WTC11 (cell line): ENCODE data around the gene C9orf50. TPM values are rescaled to one million over a fixed set of nuclear protein-coding genes. Genes with fewer than 3 reads are reported as not detected.

Experiments
- ATAC-seq: fragments of 200-7000 bp; cut with Tn5 transposase; 2 replicates; pipeline ENCODE4 v1.10.0; 2021; ENCODE audit warnings: mild to moderate bottlenecking, moderate library complexity
- CTCF ChIA-PET: fragments of 300-600 bp; sonication (Branson Sonifier 250); formaldehyde crosslinking; loops from one replicate; lab custom pipeline; 2021; ENCODE audit warnings: antibody characterized with exemption; lab: Charles Lee
- POLR2A ChIA-PET: fragments of 350-600 bp; sonication (Branson Sonifier 250); formaldehyde crosslinking; loops from one replicate; lab custom pipeline; 2021; ENCODE audit warnings: antibody characterized with exemption; lab: Charles Lee
- DNase-seq: peaks from one replicate; pipeline ENCODE4 v3.0.0; 2021; ENCODE audit warnings: low spot score
- H3K27ac Mint-ChIP-seq: 2 replicates; pipeline ENCODE4 v1.8.0; 2021; ENCODE audit warnings: mixed read lengths
- H3K27me3 Mint-ChIP-seq: 2 replicates; pipeline ENCODE4 v1.8.0; 2021; ENCODE audit warnings: low read depth, mild to moderate bottlenecking, moderate library complexity, mixed read lengths
- H3K36me3 Mint-ChIP-seq: 2 replicates; pipeline ENCODE4 v1.8.0; 2021; ENCODE audit warnings: mixed read lengths
- H3K4me1 Mint-ChIP-seq: 2 replicates; pipeline ENCODE4 v1.8.0; 2022; ENCODE audit warnings: mixed read lengths
- H3K4me3 Mint-ChIP-seq: 2 replicates; pipeline ENCODE4 v1.8.0; 2021; ENCODE audit warnings: mild to moderate bottlenecking, moderate library complexity, mixed read lengths
- H3K9me3 Mint-ChIP-seq: 2 replicates; pipeline ENCODE4 v1.8.0; 2021; ENCODE audit warnings: mixed read lengths
- ATF1 ChIP-seq: sonication (generic); formaldehyde crosslinking; IDR thresholded peaks from 2 replicates; pipeline ENCODE4 v1.8.1; 2023; ENCODE audit warnings: mild to moderate bottlenecking, moderate library complexity, missing genetic modification reagents
- CBFB ChIP-seq: sonication (generic); formaldehyde crosslinking; IDR thresholded peaks from 2 replicates; pipeline ENCODE4 v1.8.1; 2022; ENCODE audit warnings: mild to moderate bottlenecking, low read depth, missing genetic modification reagents
- CREB1 ChIP-seq: sonication (generic); formaldehyde crosslinking; IDR thresholded peaks from 2 replicates; pipeline ENCODE4 v1.8.0; 2023; ENCODE audit warnings: mild to moderate bottlenecking, missing genetic modification reagents
- E2F1 ChIP-seq: sonication (generic); formaldehyde crosslinking; IDR thresholded peaks from 2 replicates; pipeline ENCODE4 v1.8.0; 2022; ENCODE audit warnings: mild to moderate bottlenecking, missing genetic modification reagents
- FOXJ3 ChIP-seq: sonication (generic); formaldehyde crosslinking; IDR thresholded peaks from 2 replicates; pipeline ENCODE4 v1.9.0; 2021; ENCODE audit warnings: missing genetic modification reagents, mild to moderate bottlenecking, borderline replicate concordance
- GABPB1 ChIP-seq: sonication (generic); formaldehyde crosslinking; IDR thresholded peaks from 2 replicates; pipeline ENCODE4 v1.8.1; 2023; ENCODE audit warnings: mild to moderate bottlenecking, missing genetic modification reagents
- GRHL2 ChIP-seq: fragments of 250-450 bp; sonication (Bioruptor Pico); IDR thresholded peaks from 2 replicates; pipeline ENCODE4 v1.8.0; 2022; ENCODE audit warnings: mild to moderate bottlenecking, moderate library complexity; ENCODE audit not compliant: insufficient replicate concordance, severe bottlenecking
- IRF2 ChIP-seq: sonication (generic); formaldehyde crosslinking; IDR thresholded peaks from 2 replicates; pipeline ENCODE4 v1.8.0; 2022; ENCODE audit warnings: low read depth, missing genetic modification reagents, borderline replicate concordance
- JAZF1 ChIP-seq: fragments of 250-450 bp; sonication (Bioruptor Pico); IDR thresholded peaks from 2 replicates; pipeline ENCODE4 v1.9.0; 2021; ENCODE audit warnings: moderate library complexity, mild to moderate bottlenecking, inconsistent platforms
- MXD4 ChIP-seq: fragments of 250-450 bp; sonication (Bioruptor Pico); IDR thresholded peaks from 2 replicates; pipeline ENCODE4 v1.8.0; 2021; ENCODE audit warnings: mild to moderate bottlenecking, moderate library complexity, borderline replicate concordance
- NR1H2 ChIP-seq: sonication (generic); formaldehyde crosslinking; IDR thresholded peaks from 2 replicates; pipeline ENCODE4 v1.9.0; 2021; ENCODE audit warnings: mild to moderate bottlenecking, moderate library complexity, missing genetic modification reagents
- NR2C2 ChIP-seq: sonication (generic); formaldehyde crosslinking; IDR thresholded peaks from 2 replicates; pipeline ENCODE4 v1.8.0; 2022; ENCODE audit warnings: mild to moderate bottlenecking, missing genetic modification reagents
- NR3C1 ChIP-seq: sonication (generic); formaldehyde crosslinking; conservative IDR thresholded peaks from 2 replicates; pipeline ENCODE4 v1.8.1; 2023; ENCODE audit warnings: low read depth, mild to moderate bottlenecking, missing genetic modification reagents
- PRRX2 ChIP-seq: fragments of 250-450 bp; sonication (Bioruptor Pico); IDR thresholded peaks from 2 replicates; pipeline ENCODE4 v1.8.0; 2021; ENCODE audit warnings: mild to moderate bottlenecking
- SMAD3 ChIP-seq: sonication (generic); formaldehyde crosslinking; IDR thresholded peaks from 2 replicates; pipeline ENCODE4 v1.8.0; 2022; ENCODE audit warnings: missing genetic modification reagents, mild to moderate bottlenecking, borderline replicate concordance
- ZBTB21 ChIP-seq: sonication (generic); formaldehyde crosslinking; IDR thresholded peaks from 2 replicates; pipeline ENCODE4 v1.8.1; 2023; ENCODE audit warnings: mild to moderate bottlenecking, missing genetic modification reagents, borderline replicate concordance
- ZBTB43 ChIP-seq: sonication (generic); formaldehyde crosslinking; IDR thresholded peaks from 2 replicates; pipeline ENCODE4 v1.8.1; 2023; ENCODE audit warnings: mild to moderate bottlenecking, missing genetic modification reagents
- ZNF219 ChIP-seq: sonication (generic); formaldehyde crosslinking; IDR thresholded peaks from 2 replicates; pipeline ENCODE4 v1.8.0; 2023; ENCODE audit warnings: missing genetic modification reagents, mild to moderate bottlenecking, borderline replicate concordance
- ZNF263 ChIP-seq: sonication (generic); formaldehyde crosslinking; IDR thresholded peaks from 2 replicates; pipeline ENCODE4 v1.8.1; 2022; ENCODE audit warnings: low read depth, mild to moderate bottlenecking, moderate library complexity, missing genetic modification reagents
- ZNF416 ChIP-seq: fragments of 250-450 bp; sonication (Bioruptor Pico); IDR thresholded peaks from 2 replicates; pipeline ENCODE4 v1.9.0; 2021; ENCODE audit warnings: mild to moderate bottlenecking, inconsistent platforms
- total RNA-seq: library from RNA; stranded (reverse); gene quantifications from 3 replicates; pipeline ENCODE4 v1.2.3, GENCODE V29; 2021
- TF ChIP-seq, protein P1 (sequence below): sonication (generic); formaldehyde crosslinking; IDR thresholded peaks from 2 replicates; pipeline ENCODE4 v1.8.1; 2023; ENCODE audit warnings: mild to moderate bottlenecking, missing genetic modification reagents
- TF ChIP-seq, protein P2 (sequence below): sonication (generic); formaldehyde crosslinking; conservative IDR thresholded peaks from 2 replicates; pipeline ENCODE4 v1.8.1; 2022; ENCODE audit warnings: mild to moderate bottlenecking, missing genetic modification reagents
- TF ChIP-seq, protein P3 (sequence below): sonication (generic); formaldehyde crosslinking; IDR thresholded peaks from 2 replicates; pipeline ENCODE4 v1.8.1; 2022; ENCODE audit warnings: mild to moderate bottlenecking, missing genetic modification reagents, moderate library complexity, borderline replicate concordance
- TF ChIP-seq, protein P4 (sequence below): sonication (generic); formaldehyde crosslinking; IDR thresholded peaks from 2 replicates; pipeline ENCODE4 v1.8.1; 2022; ENCODE audit warnings: missing genetic modification reagents, borderline replicate concordance

The C9orf50 gene
- total RNA-seq, 1 experiment from 2014 or later = 0.11 TPM

DNA sequence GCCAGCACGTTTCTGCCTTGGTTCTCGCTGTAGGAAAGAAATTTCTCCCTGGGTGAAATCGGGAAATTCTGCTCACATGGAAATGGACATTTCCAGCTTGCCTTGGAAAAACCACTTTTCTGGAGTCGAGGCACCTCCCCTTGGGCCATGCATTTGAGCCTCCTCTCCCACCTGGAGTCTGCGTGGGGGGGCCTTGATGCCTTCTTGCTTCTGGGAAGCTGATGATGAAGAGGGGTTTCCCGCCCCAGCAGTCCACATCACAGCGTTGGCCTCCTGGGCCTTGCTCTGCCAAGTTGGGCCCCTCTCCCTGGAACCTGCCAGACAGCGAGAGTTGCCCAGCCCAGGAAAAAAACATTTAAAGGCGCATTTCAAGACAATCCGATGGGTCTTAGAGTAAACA is 22.8 kb upstream of the C9orf50 start (continued):
- TF ChIP-seq JAZF1 (CRISPR knock-in tag) (no peak), NR2C2 (CRISPR knock-in tag) (no peak), PRRX2 (CRISPR knock-in tag) (no peak), NR3C1 (CRISPR knock-in tag) (no peak), ZNF263 (no peak), ZBTB43 (no peak), ZNF219 (CRISPR knock-in tag) (no peak), ZBTB21 (CRISPR knock-in tag) (no peak)
- TF ChIP-seq, protein P1, sequence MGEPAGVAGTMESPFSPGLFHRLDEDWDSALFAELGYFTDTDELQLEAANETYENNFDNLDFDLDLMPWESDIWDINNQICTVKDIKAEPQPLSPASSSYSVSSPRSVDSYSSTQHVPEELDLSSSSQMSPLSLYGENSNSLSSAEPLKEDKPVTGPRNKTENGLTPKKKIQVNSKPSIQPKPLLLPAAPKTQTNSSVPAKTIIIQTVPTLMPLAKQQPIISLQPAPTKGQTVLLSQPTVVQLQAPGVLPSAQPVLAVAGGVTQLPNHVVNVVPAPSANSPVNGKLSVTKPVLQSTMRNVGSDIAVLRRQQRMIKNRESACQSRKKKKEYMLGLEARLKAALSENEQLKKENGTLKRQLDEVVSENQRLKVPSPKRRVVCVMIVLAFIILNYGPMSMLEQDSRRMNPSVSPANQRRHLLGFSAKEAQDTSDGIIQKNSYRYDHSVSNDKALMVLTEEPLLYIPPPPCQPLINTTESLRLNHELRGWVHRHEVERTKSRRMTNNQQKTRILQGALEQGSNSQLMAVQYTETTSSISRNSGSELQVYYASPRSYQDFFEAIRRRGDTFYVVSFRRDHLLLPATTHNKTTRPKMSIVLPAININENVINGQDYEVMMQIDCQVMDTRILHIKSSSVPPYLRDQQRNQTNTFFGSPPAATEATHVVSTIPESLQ (CRISPR knock-in tag) = no peak
- TF ChIP-seq, protein P2, sequence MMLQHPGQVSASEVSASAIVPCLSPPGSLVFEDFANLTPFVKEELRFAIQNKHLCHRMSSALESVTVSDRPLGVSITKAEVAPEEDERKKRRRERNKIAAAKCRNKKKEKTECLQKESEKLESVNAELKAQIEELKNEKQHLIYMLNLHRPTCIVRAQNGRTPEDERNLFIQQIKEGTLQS (CRISPR knock-in tag) = no peak

- H3K4me1 Mint-ChIP-seq = peaks cover 14% of the 10 kb centered on the region
- ATAC-seq (peak; percentile 98), DNase-seq (peak; percentile 99)
- POLR2A ChIA-PET = no interaction called here
- H3K4me3 Mint-ChIP-seq = peak within 1 kb of the TSS; percentile 79
- CTCF ChIA-PET = interaction anchor here (0.6 to 3.4 kb wide), 35 partner anchors 11 to 510 kb away, joined by 3 to 25 read pairs (median 4); partner anchors contain the start of genes C9orf50 and NTMT1
- no peaks in the 10 kb centered on the region; the same call in 1 of the 2 replicates for H3K27me3 Mint-ChIP-seq
- peaks cover 7% of the 10 kb centered on the region for H3K36me3 Mint-ChIP-seq
- H3K27ac Mint-ChIP-seq = peak within 1 kb of the TSS; percentile 92
- peaks cover 6% of the 10 kb centered on the region for H3K9me3 Mint-ChIP-seq
- no peak for TF ChIP-seq PRRX2 (CRISPR knock-in tag)
- TF ChIP-seq GABPB1 (CRISPR knock-in tag) = peak; percentile 92
- TF ChIP-seq ATF1 (CRISPR knock-in tag) = no peak
- no peak for TF ChIP-seq FOXJ3 (CRISPR knock-in tag)
- TF ChIP-seq ZBTB21 (CRISPR knock-in tag) = peak; percentile 75
- 0 out of 2 replicates have a peak, but pooled peaks have one; percentile 4 for TF ChIP-seq SMAD3 (CRISPR knock-in tag)
- TF ChIP-seq NR2C2 (CRISPR knock-in tag) = 0 out of 2 replicates have a peak, but pooled peaks have one; percentile 10
- TF ChIP-seq MXD4 (CRISPR knock-in tag) = no peak
- TF ChIP-seq GRHL2 (CRISPR knock-in tag) = no peak
- TF ChIP-seq, protein P3, sequence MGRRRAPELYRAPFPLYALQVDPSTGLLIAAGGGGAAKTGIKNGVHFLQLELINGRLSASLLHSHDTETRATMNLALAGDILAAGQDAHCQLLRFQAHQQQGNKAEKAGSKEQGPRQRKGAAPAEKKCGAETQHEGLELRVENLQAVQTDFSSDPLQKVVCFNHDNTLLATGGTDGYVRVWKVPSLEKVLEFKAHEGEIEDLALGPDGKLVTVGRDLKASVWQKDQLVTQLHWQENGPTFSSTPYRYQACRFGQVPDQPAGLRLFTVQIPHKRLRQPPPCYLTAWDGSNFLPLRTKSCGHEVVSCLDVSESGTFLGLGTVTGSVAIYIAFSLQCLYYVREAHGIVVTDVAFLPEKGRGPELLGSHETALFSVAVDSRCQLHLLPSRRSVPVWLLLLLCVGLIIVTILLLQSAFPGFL (CRISPR knock-in tag) = no peak
- TF ChIP-seq, protein P4, sequence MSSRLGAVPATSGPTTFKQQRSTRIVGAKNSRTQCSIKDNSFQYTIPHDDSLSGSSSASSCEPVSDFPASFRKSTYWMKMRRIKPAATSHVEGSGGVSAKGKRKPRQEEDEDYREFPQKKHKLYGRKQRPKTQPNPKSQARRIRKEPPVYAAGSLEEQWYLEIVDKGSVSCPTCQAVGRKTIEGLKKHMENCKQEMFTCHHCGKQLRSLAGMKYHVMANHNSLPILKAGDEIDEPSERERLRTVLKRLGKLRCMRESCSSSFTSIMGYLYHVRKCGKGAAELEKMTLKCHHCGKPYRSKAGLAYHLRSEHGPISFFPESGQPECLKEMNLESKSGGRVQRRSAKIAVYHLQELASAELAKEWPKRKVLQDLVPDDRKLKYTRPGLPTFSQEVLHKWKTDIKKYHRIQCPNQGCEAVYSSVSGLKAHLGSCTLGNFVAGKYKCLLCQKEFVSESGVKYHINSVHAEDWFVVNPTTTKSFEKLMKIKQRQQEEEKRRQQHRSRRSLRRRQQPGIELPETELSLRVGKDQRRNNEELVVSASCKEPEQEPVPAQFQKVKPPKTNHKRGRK (CRISPR knock-in tag) = no peak
- no peak for TF ChIP-seq IRF2
- peak; percentile 99 for TF ChIP-seq CBFB (CRISPR knock-in tag)
- TF ChIP-seq NR1H2 (CRISPR knock-in tag) = 0 out of 2 replicates have a peak, but pooled peaks have one; percentile 53
- TF ChIP-seq E2F1 (CRISPR knock-in tag) = peak; percentile 74; the same call in 1 of the 2 replicates
- peak; percentile 75; the same call in 1 of the 2 replicates for TF ChIP-seq CREB1 (CRISPR knock-in tag)
- no peak for TF ChIP-seq ZNF416 (CRISPR knock-in tag)
These were observed 21.1 kb upstream of the C9orf50 start, which contains the start of gene ASB6 for GRCh38 chr9:129641750-129642585. ASB6 (minus strand) TSS chr9:129642151; CDS start chr9:129641999, 152 bp downstream.
